GM19438 (cell line): ENCODE results near the gene SLC26A1.

Source experiments
- ATAC-seq: cut with Tn5 transposase; IDR thresholded peaks from one replicate; pipeline ENCODE4 v1.9.1; 2021; ENCODE audit warnings: low read depth; ENCODE audit not compliant: unreplicated experiment

SLC26A1 gene

GRCh38 chr4:967113-968104 is 25.8 kb downstream of the SLC26A1 start:
- ATAC-seq, result no peak

- no peak for ATAC-seq
Observed at GRCh38 chr4:966266-967112, 26.7 kb downstream of the SLC26A1 start.

- ATAC-seq, result no peak
Observed at GRCh38 chr4:965766-966134, 27.5 kb downstream of the SLC26A1 start.

- ATAC-seq, result no peak
Observed at GRCh38 chr4:965048-965765, 28.0 kb downstream of the SLC26A1 start.

GRCh38 chr4:964346-965025 is 28.7 kb downstream of the SLC26A1 start:
- no peak for ATAC-seq

GRCh38 chr4:963276-964225 is 29.7 kb downstream of the SLC26A1 start:
- ATAC-seq, result no peak

GRCh38 chr4:962231-963208 is 30.7 kb downstream of the SLC26A1 start:
- ATAC-seq, result no peak

GRCh38 chr4:961351-962230 is 31.6 kb downstream of the SLC26A1 start:
- ATAC-seq, result no peak

- ATAC-seq, result no peak
Observed at GRCh38 chr4:960636-961350, 32.4 kb downstream of the SLC26A1 start.

- ATAC-seq, result no peak
Observed at GRCh38 chr4:960140-960635, 33.0 kb downstream of the SLC26A1 start.

- ATAC-seq, result no peak
Observed at GRCh38 chr4:959338-960139, 33.7 kb downstream of the SLC26A1 start.

GRCh38 chr4:958696-959337 is 34.4 kb downstream of the SLC26A1 start:
- ATAC-seq, result no peak

GRCh38 chr4:958314-958665 is 34.9 kb downstream of the SLC26A1 start:
- ATAC-seq, result no peak

- ATAC-seq, result no peak
Observed at GRCh38 chr4:957581-958313, 35.5 kb downstream of the SLC26A1 start.
